Brain microvascular endothelial cell (primary cell): ENCODE results near the gene CPAMD8.

Source experiments
- DNase-seq: peaks from one replicate; pipeline ENCODE4 v3.0.0-alpha.2; 2020
- H3K27ac ChIP-seq: fragments of 250-450 bp; sonication (Bioruptor Pico); 2 replicates; pipeline ENCODE4 v1.5.1; 2020; ENCODE audit warnings: mild to moderate bottlenecking, moderate library complexity
- H3K27me3 ChIP-seq: fragments of 250-450 bp; sonication (Bioruptor Pico); replicated peaks from 2 replicates; pipeline ENCODE4 v1.5.1; 2020; ENCODE audit warnings: mild to moderate bottlenecking
- H3K36me3 ChIP-seq: fragments of 250-450 bp; sonication (Bioruptor Pico); replicated peaks from 2 replicates; pipeline ENCODE4 v1.5.1; 2020; ENCODE audit warnings: mild to moderate bottlenecking
- H3K4me3 ChIP-seq: 2 replicates; pipeline ENCODE4 v1.5.1; 2011; ENCODE audit warnings: low read depth, mild to moderate bottlenecking, control low read depth, low read length, moderate library complexity
- CTCF ChIP-seq: IDR thresholded peaks from 2 replicates; pipeline ENCODE4 v1.5.1; 2011; ENCODE audit warnings: low read depth, mild to moderate bottlenecking, moderate library complexity, low read length, control low read depth, inconsistent platforms; ENCODE audit errors: missing control alignments
- in situ Hi-C: cut with HindIII; loops from 2 replicates; pipeline ENCODE4 v1.10.0; 2017; ENCODE audit warnings: low sequenced_read_pairs, low pct_ligation_motif_present

Gene CPAMD8

GRCh38 chr19:16849168-16849567 lies 177.4 kb downstream of the CPAMD8 start:
- in situ Hi-C loops, result no loop called here
- Histone ChIP-seq H3K4me3 (no peak overlapping the region), H3K27ac (no peak overlapping the region), H3K27me3 (no peaks in the 10 kb centered on the region), H3K36me3 (peaks cover 73% of the 10 kb centered on the region)
- DNase-seq, result no peak
- no peak for TF ChIP-seq CTCF

DNA sequence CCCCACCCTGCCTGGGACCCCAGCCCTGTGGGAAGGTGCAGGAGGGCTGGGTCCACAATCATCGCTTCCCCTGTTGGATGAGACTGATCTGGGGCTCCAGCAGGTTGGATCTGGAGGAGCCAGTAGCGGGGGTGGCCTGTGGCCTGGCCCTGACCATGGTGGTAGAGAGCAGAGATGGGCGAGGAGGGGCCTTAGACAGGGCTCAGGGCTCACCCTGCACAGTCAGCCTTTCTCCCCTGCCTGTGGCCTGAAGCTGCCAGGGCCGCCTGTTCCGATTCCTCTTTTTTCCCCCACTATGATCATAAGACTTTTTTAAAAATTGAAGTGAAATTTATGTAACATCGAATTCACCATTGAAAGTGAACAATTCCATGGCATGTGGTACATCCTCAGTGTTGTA lies 179.2 kb downstream of the CPAMD8 start:
- in situ Hi-C loops, result no loop called here
- DNase-seq, result no peak
- Histone ChIP-seq H3K4me3 (no peak overlapping the region), H3K36me3 (peaks cover 72% of the 10 kb centered on the region), H3K27ac (no peak overlapping the region), H3K27me3 (no peaks in the 10 kb centered on the region)
- TF ChIP-seq CTCF, result no peak

- Histone ChIP-seq H3K36me3 (peaks cover 68% of the 10 kb centered on the region), H3K27me3 (no peaks in the 10 kb centered on the region), H3K4me3 (no peak overlapping the region), H3K27ac (no peak overlapping the region)
- in situ Hi-C loops, result no loop called here
- TF ChIP-seq CTCF, result no peak
- DNase-seq, result no peak
Measured at GRCh38 chr19:16846901-16847300, 179.7 kb downstream of the CPAMD8 start.
